HepG2 (cell line): ENCODE data around the gene FKBP10. TPM values are rescaled to one million over a fixed set of nuclear protein-coding genes. Genes with fewer than 3 reads are reported as not detected.

ENCODE experiments used
- BORCS8-MEF2B ChIP-seq: sonication (generic); formaldehyde crosslinking; IDR thresholded peaks from 2 replicates; pipeline ENCODE4 v1.8.0; 2022; ENCODE audit warnings: mild to moderate bottlenecking, missing genetic modification reagents
- FOSL2 ChIP-seq: sonication (generic); formaldehyde crosslinking; IDR thresholded peaks from 2 replicates; pipeline ENCODE4 v1.4.0; 2020; ENCODE audit warnings: missing genetic modification reagents
- FOXM1 ChIP-seq: sonication (generic); formaldehyde crosslinking; IDR thresholded peaks from 2 replicates; pipeline ENCODE4 v1.5.0; 2020; ENCODE audit warnings: missing genetic modification reagents
- GATAD2A ChIP-seq: IDR thresholded peaks from 2 replicates; pipeline ENCODE4 v1.6.1; 2016
- HDAC2 ChIP-seq: sonication (generic); formaldehyde crosslinking; IDR thresholded peaks from 2 replicates; pipeline ENCODE4 v1.4.0; 2020; ENCODE audit warnings: missing genetic modification reagents
- JARID2 ChIP-seq: sonication (generic); formaldehyde crosslinking; IDR thresholded peaks from 2 replicates; pipeline ENCODE4 v1.8.1; 2023; ENCODE audit warnings: missing genetic modification reagents, inconsistent platforms; ENCODE audit not compliant: insufficient replicate concordance
- MED1 ChIP-seq: sonication (generic); formaldehyde crosslinking; IDR thresholded peaks from 2 replicates; pipeline ENCODE4 v1.4.0; 2020; ENCODE audit warnings: missing genetic modification reagents
- RBFOX2 ChIP-seq: fragments of 200-400 bp; formaldehyde crosslinking; IDR thresholded peaks from 2 replicates; pipeline ENCODE4 v1.6.1; 2017; ENCODE audit warnings: low read depth, mild to moderate bottlenecking, low read length
- TAF15 ChIP-seq: fragments of 200-400 bp; formaldehyde crosslinking; IDR thresholded peaks from one replicate; pipeline ENCODE4 v1.6.1; 2018; ENCODE audit warnings: mild to moderate bottlenecking, low read depth, low read length; ENCODE audit not compliant: poor library complexity, severe bottlenecking
- TARDBP ChIP-seq: sonication (generic); formaldehyde crosslinking; IDR thresholded peaks from 2 replicates; pipeline ENCODE4 v1.8.0; 2022; ENCODE audit warnings: mild to moderate bottlenecking, missing genetic modification reagents
- THAP11 ChIP-seq: IDR thresholded peaks from 2 replicates; pipeline ENCODE4 v1.6.1; 2016; ENCODE audit warnings: missing biosample characterization, missing genetic modification reagents
- XRCC5 ChIP-seq: fragments of 200-400 bp; formaldehyde crosslinking; optimal IDR thresholded peaks from 2 replicates; pipeline ENCODE3; 2017; ENCODE audit warnings: mild to moderate bottlenecking, low read length
- ZNF101 ChIP-seq: sonication (generic); formaldehyde crosslinking; IDR thresholded peaks from 2 replicates; pipeline ENCODE4 v1.4.0; 2020; ENCODE audit warnings: mild to moderate bottlenecking, low read depth, missing genetic modification reagents, borderline replicate concordance
- ZNF205 ChIP-seq: IDR thresholded peaks from 2 replicates; pipeline ENCODE4 v1.6.1; 2018; ENCODE audit warnings: missing biosample characterization, missing genetic modification reagents
- ZNF235 ChIP-seq: sonication (generic); formaldehyde crosslinking; IDR thresholded peaks from 2 replicates; pipeline ENCODE4 v1.8.1; 2023; ENCODE audit warnings: mild to moderate bottlenecking, missing genetic modification reagents, borderline replicate concordance
- ZNF546 ChIP-seq: sonication (generic); formaldehyde crosslinking; conservative IDR thresholded peaks from 2 replicates; pipeline ENCODE4 v1.8.1; 2023; ENCODE audit warnings: mild to moderate bottlenecking, missing genetic modification reagents
- ZNF547 ChIP-seq: sonication (generic); formaldehyde crosslinking; IDR thresholded peaks from 2 replicates; pipeline ENCODE4 v1.5.1; 2020; ENCODE audit warnings: mild to moderate bottlenecking, missing genetic modification reagents
- ZNF709 ChIP-seq: sonication (generic); formaldehyde crosslinking; IDR thresholded peaks from 2 replicates; pipeline ENCODE4 v1.5.0; 2020; ENCODE audit warnings: mild to moderate bottlenecking, missing genetic modification reagents
- ZNF777 ChIP-seq: sonication (generic); formaldehyde crosslinking; IDR thresholded peaks from 2 replicates; pipeline ENCODE4 v1.4.0; 2020; ENCODE audit warnings: missing genetic modification reagents
- ZNF790 ChIP-seq: sonication (generic); formaldehyde crosslinking; IDR thresholded peaks from 2 replicates; pipeline ENCODE4 v1.8.0; 2022; ENCODE audit warnings: missing genetic modification reagents, mild to moderate bottlenecking, borderline replicate concordance
- polyA plus RNA-seq, 8 experiments: library from polyadenylated mRNA; depleted of rRNA in 3 of 8; stranded (reverse) in 7 of 8; unstranded in 1 of 8; fragments of >200 nt; fragmentation: Illumina TruSeq in 4 of 8; extraction: Trizol in 4 of 8; gene quantifications; 2 replicates each; pipeline versions ENCODE4 v1.2.1 to v1.2.3, GENCODE V29; 2011 to 2016; ENCODE audit warnings: low read depth in 4 of 8, missing spikeins in 1 of 8, mixed read lengths in 1 of 8; ENCODE audit not compliant: insufficient read depth in 1 of 8
- total RNA-seq, 5 experiments: library from RNA; depleted of rRNA; stranded (reverse); fragments of >200 nt; fragmentation: Illumina TruSeq; extraction: Trizol; gene quantifications; 2 replicates each; pipeline ENCODE4 v1.2.3, GENCODE V29; 2016; ENCODE audit warnings: low read depth in 1 of 5
- TF ChIP-seq, protein P1 (sequence below): sonication (generic); formaldehyde crosslinking; IDR thresholded peaks from 2 replicates; pipeline ENCODE4 v1.4.0; 2020; ENCODE audit warnings: missing genetic modification reagents
- TF ChIP-seq, protein P2 (sequence below): sonication (generic); formaldehyde crosslinking; IDR thresholded peaks from 2 replicates; pipeline ENCODE4 v1.4.0; 2020; ENCODE audit warnings: missing genetic modification reagents, mild to moderate bottlenecking, borderline replicate concordance
- TF ChIP-seq, protein P3 (sequence below): IDR thresholded peaks from 2 replicates; pipeline ENCODE4 v1.6.1; 2012; ENCODE audit warnings: low read length, improper control_type of control experiment

Gene FKBP10
- total and polyA plus RNA-seq, 2 of the 13 experiments (the other 11 are each of a cell fraction or from before 2014, with no cell fraction given) = 149 to 573 TPM

DNA sequence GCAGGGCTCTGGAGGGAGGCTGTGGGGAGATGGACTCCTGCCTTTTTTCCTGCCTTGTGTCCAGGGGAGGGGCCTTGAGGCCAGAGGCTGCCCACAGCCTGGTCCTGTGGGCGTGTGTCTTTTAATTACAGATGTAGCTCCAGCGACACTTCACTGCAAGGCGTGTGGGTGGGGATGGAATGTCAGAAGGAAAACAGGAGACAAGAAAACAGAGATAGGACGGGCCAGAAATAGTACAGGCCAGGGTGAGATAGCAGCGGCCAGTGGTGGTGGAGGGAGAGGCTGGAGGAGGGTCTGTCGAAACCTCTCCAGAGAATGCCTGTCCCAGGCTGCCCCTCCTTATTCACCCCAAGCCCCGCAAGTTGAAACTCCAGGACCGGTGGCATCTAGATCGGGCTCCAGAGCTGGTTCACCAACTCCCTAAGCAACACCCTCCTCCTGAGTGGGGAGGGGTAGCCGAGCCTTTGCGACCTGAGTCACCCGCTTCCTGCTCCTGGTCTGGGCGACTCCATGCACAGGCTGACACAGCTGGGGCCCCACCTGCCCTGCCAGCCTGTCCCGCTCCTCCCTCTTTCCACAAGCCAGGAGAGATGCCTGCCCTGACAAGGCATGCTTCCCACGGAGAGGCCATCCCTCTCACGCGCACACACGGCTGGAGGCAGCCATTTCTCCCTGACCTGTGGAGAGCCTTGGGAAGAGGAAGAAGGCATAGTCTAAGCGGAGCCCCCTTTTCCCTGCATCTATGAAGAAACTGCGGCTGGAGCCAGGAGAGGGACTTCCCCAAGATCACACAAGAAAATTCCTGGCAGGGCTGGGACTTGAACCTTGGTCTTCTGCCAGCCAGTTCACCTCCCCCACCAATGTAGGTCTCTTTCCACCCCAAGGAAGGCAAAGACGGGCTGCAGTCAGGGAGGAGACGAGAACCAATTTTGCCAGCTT, 19.7 kb upstream of the FKBP10 start (continued):
- TF ChIP-seq ZNF205 (CRISPR knock-in tag) (0 out of 2 replicates have a peak, but pooled peaks have one; percentile 45), FOSL2 (CRISPR knock-in tag) (peak; percentile 82), ZNF101 (CRISPR knock-in tag) (0 out of 2 replicates have a peak, but pooled peaks have one; percentile 19), THAP11 (CRISPR knock-in tag) (peak; percentile 36), TAF15 (no peak), JARID2 (CRISPR knock-in tag) (no peak), BORCS8-MEF2B (CRISPR knock-in tag) (0 out of 2 replicates have a peak, but pooled peaks have one; percentile 11), ZNF547 (0 out of 2 replicates have a peak, but pooled peaks have one; percentile 11), GATAD2A (CRISPR knock-in tag) (peak; percentile 43; the same call in 1 of the 2 replicates), ZNF546 (0 out of 2 replicates have a peak, but pooled peaks have one; percentile 51), ZNF709 (CRISPR knock-in tag) (no peak), XRCC5 (peak; percentile 14), ZNF777 (CRISPR knock-in tag) (no peak; the same call in 1 of the 2 replicates), FOXM1 (CRISPR knock-in tag) (no peak), ZNF790 (CRISPR knock-in tag) (0 out of 2 replicates have a peak, but pooled peaks have one; percentile 3), HDAC2 (peak; percentile 1; the same call in 1 of the 2 replicates), MED1 (peak; percentile 20; the same call in 1 of the 2 replicates), RBFOX2 (0 out of 2 replicates have a peak, but pooled peaks have one; percentile 37), TARDBP (CRISPR knock-in tag) (no peak), ZNF235 (CRISPR knock-in tag) (peak; percentile 10; the same call in 1 of the 2 replicates)
- TF ChIP-seq, protein P1, sequence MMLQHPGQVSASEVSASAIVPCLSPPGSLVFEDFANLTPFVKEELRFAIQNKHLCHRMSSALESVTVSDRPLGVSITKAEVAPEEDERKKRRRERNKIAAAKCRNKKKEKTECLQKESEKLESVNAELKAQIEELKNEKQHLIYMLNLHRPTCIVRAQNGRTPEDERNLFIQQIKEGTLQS (CRISPR knock-in tag) = 0 out of 2 replicates have a peak, but pooled peaks have one; percentile 17
- TF ChIP-seq, protein P2, sequence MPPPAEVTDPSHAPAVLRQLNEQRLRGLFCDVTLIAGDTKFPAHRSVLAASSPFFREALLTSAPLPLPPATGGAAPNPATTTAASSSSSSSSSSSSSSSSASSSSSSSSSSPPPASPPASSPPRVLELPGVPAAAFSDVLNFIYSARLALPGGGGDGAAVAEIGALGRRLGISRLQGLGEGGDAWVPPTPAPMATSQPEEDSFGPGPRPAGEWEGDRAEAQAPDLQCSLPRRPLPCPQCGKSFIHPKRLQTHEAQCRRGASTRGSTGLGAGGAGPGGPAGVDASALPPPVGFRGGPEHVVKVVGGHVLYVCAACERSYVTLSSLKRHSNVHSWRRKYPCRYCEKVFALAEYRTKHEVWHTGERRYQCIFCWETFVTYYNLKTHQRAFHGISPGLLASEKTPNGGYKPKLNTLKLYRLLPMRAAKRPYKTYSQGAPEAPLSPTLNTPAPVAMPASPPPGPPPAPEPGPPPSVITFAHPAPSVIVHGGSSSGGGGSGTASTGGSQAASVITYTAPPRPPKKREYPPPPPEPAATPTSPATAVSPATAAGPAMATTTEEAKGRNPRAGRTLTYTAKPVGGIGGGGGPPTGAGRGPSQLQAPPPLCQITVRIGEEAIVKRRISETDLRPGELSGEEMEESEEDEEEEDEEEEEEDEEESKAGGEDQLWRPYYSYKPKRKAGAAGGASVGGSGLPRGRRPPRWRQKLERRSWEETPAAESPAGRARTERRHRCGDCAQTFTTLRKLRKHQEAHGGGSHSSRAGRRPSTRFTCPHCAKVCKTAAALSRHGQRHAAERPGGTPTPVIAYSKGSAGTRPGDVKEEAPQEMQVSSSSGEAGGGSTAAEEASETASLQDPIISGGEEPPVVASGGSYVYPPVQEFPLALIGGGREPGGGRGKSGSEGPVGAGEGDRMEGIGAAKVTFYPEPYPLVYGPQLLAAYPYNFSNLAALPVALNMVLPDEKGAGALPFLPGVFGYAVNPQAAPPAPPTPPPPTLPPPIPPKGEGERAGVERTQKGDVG (CRISPR knock-in tag) = 0 out of 2 replicates have a peak, but pooled peaks have one; percentile 11
- TF ChIP-seq, protein P3, sequence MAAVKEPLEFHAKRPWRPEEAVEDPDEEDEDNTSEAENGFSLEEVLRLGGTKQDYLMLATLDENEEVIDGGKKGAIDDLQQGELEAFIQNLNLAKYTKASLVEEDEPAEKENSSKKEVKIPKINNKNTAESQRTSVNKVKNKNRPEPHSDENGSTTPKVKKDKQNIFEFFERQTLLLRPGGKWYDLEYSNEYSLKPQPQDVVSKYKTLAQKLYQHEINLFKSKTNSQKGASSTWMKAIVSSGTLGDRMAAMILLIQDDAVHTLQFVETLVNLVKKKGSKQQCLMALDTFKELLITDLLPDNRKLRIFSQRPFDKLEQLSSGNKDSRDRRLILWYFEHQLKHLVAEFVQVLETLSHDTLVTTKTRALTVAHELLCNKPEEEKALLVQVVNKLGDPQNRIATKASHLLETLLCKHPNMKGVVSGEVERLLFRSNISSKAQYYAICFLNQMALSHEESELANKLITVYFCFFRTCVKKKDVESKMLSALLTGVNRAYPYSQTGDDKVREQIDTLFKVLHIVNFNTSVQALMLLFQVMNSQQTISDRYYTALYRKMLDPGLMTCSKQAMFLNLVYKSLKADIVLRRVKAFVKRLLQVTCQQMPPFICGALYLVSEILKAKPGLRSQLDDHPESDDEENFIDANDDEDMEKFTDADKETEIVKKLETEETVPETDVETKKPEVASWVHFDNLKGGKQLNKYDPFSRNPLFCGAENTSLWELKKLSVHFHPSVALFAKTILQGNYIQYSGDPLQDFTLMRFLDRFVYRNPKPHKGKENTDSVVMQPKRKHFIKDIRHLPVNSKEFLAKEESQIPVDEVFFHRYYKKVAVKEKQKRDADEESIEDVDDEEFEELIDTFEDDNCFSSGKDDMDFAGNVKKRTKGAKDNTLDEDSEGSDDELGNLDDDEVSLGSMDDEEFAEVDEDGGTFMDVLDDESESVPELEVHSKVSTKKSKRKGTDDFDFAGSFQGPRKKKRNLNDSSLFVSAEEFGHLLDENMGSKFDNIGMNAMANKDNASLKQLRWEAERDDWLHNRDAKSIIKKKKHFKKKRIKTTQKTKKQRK = no peak
